ENCODE data around the gene LMBRD2.

GRCh38 chr5:36200513-36200912, 48.8 kb upstream of the LMBRD2 start:
- TF ChIP-seq CTCF (IDR thresholded peaks at IDR 0.05; ENCODE audit: low read length): no peak
- no peak for TF ChIP-seq EZH2 (optimal IDR thresholded peaks at IDR 0.05; ENCODE audit: low read depth, low read length)
- TF ChIP-seq EZH2phosphoT487 (IDR thresholded peaks at IDR 0.05; ENCODE audit: low read length): no peak
